Medulla oblongata (tissue), 1 donor: ENCODE data around the gene LYL1.
A peak's percentile ranks its signal among the peaks of the same experiment; 100 is the strongest.

Source experiments
- DNase-seq: peaks from one replicate; pipeline ENCODE4 v3.0.0-alpha.2; 2015; ENCODE audit errors: extremely low spot score

LYL1 gene

GRCh38 chr19:13056052-13056660, 46.5 kb downstream of the LYL1 start:
- DNase-seq, result no peak

GRCh38 chr19:13055213-13056051, 47.2 kb downstream of the LYL1 start:
- DNase-seq, result peak; percentile 59

- no peak for DNase-seq
Observed at GRCh38 chr19:13054626-13055212, 47.9 kb downstream of the LYL1 start.

- DNase-seq, result peak; percentile 71
Observed at GRCh38 chr19:13053761-13054625, 48.7 kb downstream of the LYL1 start.

- no peak for DNase-seq
Observed at GRCh38 chr19:13053238-13053637, 49.4 kb downstream of the LYL1 start.

DNA sequence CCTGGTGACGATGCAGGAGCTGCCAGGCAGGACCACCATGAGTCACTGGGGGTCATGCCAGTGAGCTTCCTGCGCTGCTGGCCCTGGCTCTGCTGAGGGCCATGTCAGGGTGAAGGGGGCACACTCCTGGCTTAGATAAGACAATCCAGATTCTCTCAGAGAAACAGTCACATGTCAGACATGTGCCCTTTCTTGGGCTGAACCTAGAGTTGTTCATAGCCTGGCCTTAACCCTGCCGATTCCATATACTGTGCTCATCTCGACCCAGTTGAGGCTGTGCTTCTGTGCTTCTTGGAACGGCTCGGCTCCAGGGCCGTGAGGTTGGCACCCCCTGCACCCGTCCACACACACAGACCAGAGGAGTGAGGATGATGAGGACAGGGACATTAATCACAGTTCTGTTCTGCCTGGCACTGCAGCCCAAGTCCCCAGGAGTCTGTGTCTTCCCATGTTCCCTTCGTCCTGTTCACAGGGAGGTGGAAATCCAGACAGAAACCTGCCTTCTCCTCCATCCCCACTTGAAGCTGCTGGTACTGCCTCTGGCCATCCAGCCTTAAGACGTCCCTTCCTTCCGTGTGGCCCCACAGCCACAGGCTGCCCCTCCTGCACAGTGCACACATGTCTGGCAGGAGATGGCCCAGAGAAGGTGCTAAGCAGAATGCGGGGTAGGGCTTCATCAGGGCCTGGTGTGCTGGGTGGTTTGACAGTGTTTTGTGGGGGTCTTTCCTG, 50.0 kb downstream of the LYL1 start:
- DNase-seq, result no peak

GRCh38 chr19:13051557-13052165, 51.0 kb downstream of the LYL1 start:
- no peak for DNase-seq

- no peak for DNase-seq
Observed at GRCh38 chr19:13050274-13050673, 52.4 kb downstream of the LYL1 start.
